ENCODE data around the gene EIF4H. TPM values are rescaled to one million over a fixed set of nuclear protein-coding genes. Genes with fewer than 3 reads are reported as not detected.

EIF4H gene
- total and polyA plus RNA-seq, 9 of the 15 experiments (the other 6 are each of a cell fraction or from before 2014, with no cell fraction given) = 11.0 to 435 (median 319) TPM

DNA sequence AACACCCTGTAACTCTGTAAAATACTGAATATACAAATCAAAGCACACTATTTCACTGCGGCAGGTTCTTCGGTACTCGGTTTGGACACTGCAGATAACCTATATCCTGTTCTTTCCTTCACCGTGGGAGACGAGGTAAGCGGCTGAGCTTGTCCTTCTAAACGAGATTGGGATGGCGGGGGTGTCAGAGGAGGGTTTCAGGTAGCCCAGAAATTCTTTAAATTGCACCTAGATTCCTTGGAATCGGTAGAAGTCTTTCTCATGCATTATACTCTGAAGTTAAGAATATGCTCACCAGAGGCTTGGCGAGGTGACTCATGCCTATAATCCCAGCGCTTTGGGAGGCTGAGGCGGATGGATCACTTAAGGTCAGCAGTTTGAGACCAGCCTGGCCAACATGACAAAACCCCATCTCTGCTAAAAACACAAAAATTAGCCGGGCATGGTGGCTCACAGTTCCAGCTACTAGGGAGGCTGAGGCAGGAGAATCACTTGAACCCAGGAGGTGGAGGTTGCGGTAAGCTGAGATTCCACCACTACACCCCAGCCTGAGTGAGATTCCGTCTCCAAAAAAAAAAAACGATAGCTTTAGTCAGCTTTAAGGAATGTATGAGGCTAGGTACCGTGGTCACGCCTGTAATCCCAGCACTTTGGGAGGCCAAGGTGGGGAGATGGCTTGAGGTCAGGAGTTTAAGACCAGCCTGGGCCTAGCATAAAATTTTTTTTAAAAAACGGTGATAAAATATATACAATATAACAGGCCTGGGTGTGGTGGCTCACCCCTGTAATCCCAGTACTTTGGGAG lies 25.6 kb downstream of the EIF4H start (continued):
- TF ChIP-seq, protein P1, sequence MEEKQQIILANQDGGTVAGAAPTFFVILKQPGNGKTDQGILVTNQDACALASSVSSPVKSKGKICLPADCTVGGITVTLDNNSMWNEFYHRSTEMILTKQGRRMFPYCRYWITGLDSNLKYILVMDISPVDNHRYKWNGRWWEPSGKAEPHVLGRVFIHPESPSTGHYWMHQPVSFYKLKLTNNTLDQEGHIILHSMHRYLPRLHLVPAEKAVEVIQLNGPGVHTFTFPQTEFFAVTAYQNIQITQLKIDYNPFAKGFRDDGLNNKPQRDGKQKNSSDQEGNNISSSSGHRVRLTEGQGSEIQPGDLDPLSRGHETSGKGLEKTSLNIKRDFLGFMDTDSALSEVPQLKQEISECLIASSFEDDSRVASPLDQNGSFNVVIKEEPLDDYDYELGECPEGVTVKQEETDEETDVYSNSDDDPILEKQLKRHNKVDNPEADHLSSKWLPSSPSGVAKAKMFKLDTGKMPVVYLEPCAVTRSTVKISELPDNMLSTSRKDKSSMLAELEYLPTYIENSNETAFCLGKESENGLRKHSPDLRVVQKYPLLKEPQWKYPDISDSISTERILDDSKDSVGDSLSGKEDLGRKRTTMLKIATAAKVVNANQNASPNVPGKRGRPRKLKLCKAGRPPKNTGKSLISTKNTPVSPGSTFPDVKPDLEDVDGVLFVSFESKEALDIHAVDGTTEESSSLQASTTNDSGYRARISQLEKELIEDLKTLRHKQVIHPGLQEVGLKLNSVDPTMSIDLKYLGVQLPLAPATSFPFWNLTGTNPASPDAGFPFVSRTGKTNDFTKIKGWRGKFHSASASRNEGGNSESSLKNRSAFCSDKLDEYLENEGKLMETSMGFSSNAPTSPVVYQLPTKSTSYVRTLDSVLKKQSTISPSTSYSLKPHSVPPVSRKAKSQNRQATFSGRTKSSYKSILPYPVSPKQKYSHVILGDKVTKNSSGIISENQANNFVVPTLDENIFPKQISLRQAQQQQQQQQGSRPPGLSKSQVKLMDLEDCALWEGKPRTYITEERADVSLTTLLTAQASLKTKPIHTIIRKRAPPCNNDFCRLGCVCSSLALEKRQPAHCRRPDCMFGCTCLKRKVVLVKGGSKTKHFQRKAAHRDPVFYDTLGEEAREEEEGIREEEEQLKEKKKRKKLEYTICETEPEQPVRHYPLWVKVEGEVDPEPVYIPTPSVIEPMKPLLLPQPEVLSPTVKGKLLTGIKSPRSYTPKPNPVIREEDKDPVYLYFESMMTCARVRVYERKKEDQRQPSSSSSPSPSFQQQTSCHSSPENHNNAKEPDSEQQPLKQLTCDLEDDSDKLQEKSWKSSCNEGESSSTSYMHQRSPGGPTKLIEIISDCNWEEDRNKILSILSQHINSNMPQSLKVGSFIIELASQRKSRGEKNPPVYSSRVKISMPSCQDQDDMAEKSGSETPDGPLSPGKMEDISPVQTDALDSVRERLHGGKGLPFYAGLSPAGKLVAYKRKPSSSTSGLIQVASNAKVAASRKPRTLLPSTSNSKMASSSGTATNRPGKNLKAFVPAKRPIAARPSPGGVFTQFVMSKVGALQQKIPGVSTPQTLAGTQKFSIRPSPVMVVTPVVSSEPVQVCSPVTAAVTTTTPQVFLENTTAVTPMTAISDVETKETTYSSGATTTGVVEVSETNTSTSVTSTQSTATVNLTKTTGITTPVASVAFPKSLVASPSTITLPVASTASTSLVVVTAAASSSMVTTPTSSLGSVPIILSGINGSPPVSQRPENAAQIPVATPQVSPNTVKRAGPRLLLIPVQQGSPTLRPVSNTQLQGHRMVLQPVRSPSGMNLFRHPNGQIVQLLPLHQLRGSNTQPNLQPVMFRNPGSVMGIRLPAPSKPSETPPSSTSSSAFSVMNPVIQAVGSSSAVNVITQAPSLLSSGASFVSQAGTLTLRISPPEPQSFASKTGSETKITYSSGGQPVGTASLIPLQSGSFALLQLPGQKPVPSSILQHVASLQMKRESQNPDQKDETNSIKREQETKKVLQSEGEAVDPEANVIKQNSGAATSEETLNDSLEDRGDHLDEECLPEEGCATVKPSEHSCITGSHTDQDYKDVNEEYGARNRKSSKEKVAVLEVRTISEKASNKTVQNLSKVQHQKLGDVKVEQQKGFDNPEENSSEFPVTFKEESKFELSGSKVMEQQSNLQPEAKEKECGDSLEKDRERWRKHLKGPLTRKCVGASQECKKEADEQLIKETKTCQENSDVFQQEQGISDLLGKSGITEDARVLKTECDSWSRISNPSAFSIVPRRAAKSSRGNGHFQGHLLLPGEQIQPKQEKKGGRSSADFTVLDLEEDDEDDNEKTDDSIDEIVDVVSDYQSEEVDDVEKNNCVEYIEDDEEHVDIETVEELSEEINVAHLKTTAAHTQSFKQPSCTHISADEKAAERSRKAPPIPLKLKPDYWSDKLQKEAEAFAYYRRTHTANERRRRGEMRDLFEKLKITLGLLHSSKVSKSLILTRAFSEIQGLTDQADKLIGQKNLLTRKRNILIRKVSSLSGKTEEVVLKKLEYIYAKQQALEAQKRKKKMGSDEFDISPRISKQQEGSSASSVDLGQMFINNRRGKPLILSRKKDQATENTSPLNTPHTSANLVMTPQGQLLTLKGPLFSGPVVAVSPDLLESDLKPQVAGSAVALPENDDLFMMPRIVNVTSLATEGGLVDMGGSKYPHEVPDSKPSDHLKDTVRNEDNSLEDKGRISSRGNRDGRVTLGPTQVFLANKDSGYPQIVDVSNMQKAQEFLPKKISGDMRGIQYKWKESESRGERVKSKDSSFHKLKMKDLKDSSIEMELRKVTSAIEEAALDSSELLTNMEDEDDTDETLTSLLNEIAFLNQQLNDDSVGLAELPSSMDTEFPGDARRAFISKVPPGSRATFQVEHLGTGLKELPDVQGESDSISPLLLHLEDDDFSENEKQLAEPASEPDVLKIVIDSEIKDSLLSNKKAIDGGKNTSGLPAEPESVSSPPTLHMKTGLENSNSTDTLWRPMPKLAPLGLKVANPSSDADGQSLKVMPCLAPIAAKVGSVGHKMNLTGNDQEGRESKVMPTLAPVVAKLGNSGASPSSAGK (IDR thresholded peaks at IDR 0.05) = no peak
- no peak for TF ChIP-seq MYNN (IDR thresholded peaks at IDR 0.05)
- no peak for TF ChIP-seq MYNN (CRISPR knock-in tag; IDR thresholded peaks at IDR 0.05)
- no peak for TF ChIP-seq ZNF668 (CRISPR knock-in tag; IDR thresholded peaks at IDR 0.05)
- TF ChIP-seq MCM2 (IDR thresholded peaks at IDR 0.05; ENCODE audit: low read depth) = no peak
- TF ChIP-seq CBX3 (IDR thresholded peaks at IDR 0.05; ENCODE audit: borderline replicate concordance in 1 of 2, low read length in 2 of 2) = no peak
- TF ChIP-seq, protein P2, sequence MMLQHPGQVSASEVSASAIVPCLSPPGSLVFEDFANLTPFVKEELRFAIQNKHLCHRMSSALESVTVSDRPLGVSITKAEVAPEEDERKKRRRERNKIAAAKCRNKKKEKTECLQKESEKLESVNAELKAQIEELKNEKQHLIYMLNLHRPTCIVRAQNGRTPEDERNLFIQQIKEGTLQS (IDR thresholded peaks at IDR 0.05) = peak; percentile 61
- TF ChIP-seq, protein P2 (CRISPR knock-in tag; conservative IDR thresholded peaks at IDR 0.05) = no peak
- no peak for TF ChIP-seq DNMT1 (IDR thresholded peaks at IDR 0.05)
- TF ChIP-seq, protein P3, sequence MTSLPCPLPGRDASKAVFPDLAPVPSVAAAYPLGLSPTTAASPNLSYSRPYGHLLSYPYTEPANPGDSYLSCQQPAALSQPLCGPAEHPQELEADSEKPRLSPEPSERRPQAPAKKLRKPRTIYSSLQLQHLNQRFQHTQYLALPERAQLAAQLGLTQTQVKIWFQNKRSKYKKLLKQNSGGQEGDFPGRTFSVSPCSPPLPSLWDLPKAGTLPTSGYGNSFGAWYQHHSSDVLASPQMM (CRISPR knock-in tag; IDR thresholded peaks at IDR 0.05) = no peak
- peak; percentile 42 for TF ChIP-seq FOSL1 (tag; conservative IDR thresholded peaks at IDR 0.05)
- TF ChIP-seq SRSF9 (IDR thresholded peaks at IDR 0.05; ENCODE audit: borderline replicate concordance, low read depth, low read length) = no peak
- TF ChIP-seq JUND (IDR thresholded peaks at IDR 0.05; ENCODE audit: borderline replicate concordance, low read depth, low read length) = 0 out of 2 replicates have a peak, but pooled peaks have one; percentile 29
- no peak for TF ChIP-seq JUND (tag; IDR thresholded peaks at IDR 0.05; ENCODE audit: borderline replicate concordance, low read depth, low read length)
- no peak for TF ChIP-seq ZNF384 (IDR thresholded peaks at IDR 0.05; ENCODE audit: low read depth, low read length)
- no peak for TF ChIP-seq SNIP1 (IDR thresholded peaks at IDR 0.05; ENCODE audit: low read depth)
- no peak for TF ChIP-seq RUNX1 (IDR thresholded peaks at IDR 0.05; ENCODE audit: low read depth)

All from K562 (cell line).